ENCODE data around the gene RHOBTB3. TPM values are rescaled to one million over a fixed set of nuclear protein-coding genes. Genes with fewer than 3 reads are reported as not detected.

RHOBTB3 gene
- total and polyA plus RNA-seq, 12 donors: 15.0 to 124 (median 90.4) TPM

DNA sequence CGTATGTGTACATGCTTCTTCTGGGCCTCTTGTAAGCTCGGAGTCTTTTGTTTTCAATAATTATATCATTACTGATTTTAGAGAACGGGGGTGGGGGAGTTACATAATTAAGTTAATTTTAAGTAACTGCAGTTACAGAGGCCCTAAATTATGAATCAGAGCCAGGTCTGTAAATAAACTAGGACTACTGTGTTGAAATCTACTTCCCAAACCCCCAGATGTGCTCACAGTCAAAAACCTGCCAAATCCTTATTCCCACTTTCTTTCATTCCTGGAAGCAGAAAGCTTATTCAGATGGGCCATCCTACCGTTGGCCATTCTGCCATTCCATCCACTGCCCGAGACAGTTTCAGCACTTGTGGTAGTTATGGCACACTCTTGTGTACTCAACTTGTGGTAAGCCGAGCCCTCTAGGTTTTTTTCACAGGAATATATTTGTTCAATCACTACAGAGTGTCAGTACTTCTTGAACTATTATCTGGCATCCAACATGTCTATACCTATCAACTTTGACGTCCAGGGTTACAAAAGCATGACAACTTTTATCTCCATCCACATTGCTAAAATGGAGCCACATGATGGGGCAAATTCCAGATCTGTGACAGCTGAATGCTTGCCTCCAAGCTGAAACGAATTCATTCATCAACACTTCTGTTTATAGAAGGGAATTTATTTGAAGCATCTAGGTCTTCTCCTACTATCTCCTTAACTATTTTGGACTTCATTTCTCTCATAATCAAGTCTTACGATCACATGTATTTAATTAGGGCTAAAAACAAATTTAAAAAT is 53.6 kb downstream of the RHOBTB3 start:
- WGBS, 2 donors: 56 to 73% methylated on average over 9 of the region's 9 CpGs
- H3K9me3 ChIP-seq: no peaks in the 10 kb centered on the region
- peaks cover 0 to 55% (median 12%) of the 10 kb centered on the region in 9 donors for H3K36me3 ChIP-seq
- no peak for DNase-seq
- H3K27ac ChIP-seq: peak overlapping the region in 6 of 10 donors; percentile 11 to 55 (median 44)
- intact Hi-C loops (cut with DNase I): loop anchor here in 6 of 10 donors (5.0 to 10.0 kb wide), 6 partner anchors 117 to 553 kb away; partner anchors contain the start of gene RFESD (in 3 of the 6)
- no peak overlapping the region for H3K4me3 ChIP-seq
- TF ChIP-seq, protein P1, sequence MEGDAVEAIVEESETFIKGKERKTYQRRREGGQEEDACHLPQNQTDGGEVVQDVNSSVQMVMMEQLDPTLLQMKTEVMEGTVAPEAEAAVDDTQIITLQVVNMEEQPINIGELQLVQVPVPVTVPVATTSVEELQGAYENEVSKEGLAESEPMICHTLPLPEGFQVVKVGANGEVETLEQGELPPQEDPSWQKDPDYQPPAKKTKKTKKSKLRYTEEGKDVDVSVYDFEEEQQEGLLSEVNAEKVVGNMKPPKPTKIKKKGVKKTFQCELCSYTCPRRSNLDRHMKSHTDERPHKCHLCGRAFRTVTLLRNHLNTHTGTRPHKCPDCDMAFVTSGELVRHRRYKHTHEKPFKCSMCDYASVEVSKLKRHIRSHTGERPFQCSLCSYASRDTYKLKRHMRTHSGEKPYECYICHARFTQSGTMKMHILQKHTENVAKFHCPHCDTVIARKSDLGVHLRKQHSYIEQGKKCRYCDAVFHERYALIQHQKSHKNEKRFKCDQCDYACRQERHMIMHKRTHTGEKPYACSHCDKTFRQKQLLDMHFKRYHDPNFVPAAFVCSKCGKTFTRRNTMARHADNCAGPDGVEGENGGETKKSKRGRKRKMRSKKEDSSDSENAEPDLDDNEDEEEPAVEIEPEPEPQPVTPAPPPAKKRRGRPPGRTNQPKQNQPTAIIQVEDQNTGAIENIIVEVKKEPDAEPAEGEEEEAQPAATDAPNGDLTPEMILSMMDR (IDR thresholded peaks at IDR 0.05): no peak
- ATAC-seq: peak in 6 of 8 donors; percentile 15 to 55 (median 28)
- no peaks in the 10 kb centered on the region for H3K27me3 ChIP-seq
- H3K4me1 ChIP-seq: peaks cover 0 to 52% (median 23%) of the 10 kb centered on the region in 9 donors

DNA sequence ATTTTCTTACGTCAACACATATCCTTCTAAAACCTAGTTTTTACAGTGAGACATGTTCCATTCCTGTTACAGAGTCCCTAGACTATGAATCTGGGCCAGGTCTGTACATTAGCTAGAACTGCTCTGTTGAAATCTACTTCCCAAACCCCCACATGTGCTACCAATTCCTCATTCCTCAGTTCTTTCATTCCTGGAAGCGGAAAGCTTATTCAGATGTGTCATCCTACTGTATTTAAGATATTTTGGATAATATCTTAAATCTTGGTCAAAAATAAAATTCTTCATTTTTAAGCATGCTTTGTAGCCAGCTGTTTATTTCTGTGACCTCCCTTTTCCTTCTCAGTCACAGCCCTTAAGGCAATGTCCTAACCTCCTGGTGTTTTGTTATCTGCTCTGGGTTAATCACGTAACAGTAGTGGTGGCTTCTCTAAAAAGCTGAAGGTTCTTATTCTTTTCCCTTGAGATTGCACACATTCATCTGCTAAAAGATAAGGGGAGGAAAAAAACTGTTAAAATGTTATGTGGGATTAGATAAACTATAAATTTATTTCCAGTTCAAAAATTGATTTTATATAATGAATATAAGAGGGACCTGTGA is 55.8 kb downstream of the RHOBTB3 start:
- WGBS, 2 donors: 78 to 82% methylated on average over 3 of the region's 3 CpGs
- peaks cover 0 to 75% (median 19%) of the 10 kb centered on the region in 9 donors for H3K36me3 ChIP-seq

DNA sequence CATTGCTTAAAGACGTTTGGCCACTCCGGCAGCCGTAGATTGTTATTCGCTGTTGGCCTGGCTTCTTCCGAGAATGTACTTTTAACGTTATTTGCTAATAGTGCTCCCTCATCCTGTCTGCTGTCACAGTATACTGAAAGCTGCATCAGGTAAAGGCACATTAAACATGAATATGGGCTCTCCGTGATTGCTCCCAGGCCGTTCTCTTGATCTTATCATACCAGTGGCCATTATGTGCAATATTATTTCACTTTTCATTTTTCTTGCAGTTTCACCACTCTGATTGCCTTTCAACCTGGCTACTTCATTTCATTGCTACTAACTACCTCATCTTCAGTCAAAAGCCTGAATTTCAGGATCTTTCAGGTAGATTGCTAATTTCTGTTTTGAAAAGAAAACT is 57.4 kb downstream of the RHOBTB3 start:
- peaks cover 0 to 85% (median 19%) of the 10 kb centered on the region in 9 donors for H3K36me3 ChIP-seq
- no peaks in the 10 kb centered on the region for H3K9me3 ChIP-seq
- TF ChIP-seq, protein P1 (IDR thresholded peaks at IDR 0.05): no peak
- H3K4me1 ChIP-seq: peaks cover 0 to 32% (median 12%) of the 10 kb centered on the region in 9 donors
- no peak overlapping the region for H3K27ac ChIP-seq
- intact Hi-C loops (cut with DNase I): loop anchor here in 3 of 10 donors (10.0 kb wide), 2 partner anchors 144 to 546 kb away; partner anchors contain the start of gene RFESD (in 1 of the 3)
- H3K4me3 ChIP-seq: no peak overlapping the region
- no peak for DNase-seq
- H3K27me3 ChIP-seq: no peaks in the 10 kb centered on the region
- WGBS, 2 donors: 89 to 92% methylated on average over 8 of the region's 8 CpGs
- no peak for ATAC-seq

More for the DNA sequence above, 55.8 kb downstream of the RHOBTB3 start:
- intact Hi-C loops (cut with DNase I): loop anchor here in 3 of 10 donors (10.0 kb wide), 2 partner anchors 142 to 548 kb away; partner anchors contain the start of gene RFESD (in 1 of the 3)
- TF ChIP-seq, protein P1 (IDR thresholded peaks at IDR 0.05): no peak
- no peaks in the 10 kb centered on the region for H3K27me3 ChIP-seq
- no peak for ATAC-seq
- DNase-seq: no peak
- peak overlapping the region in 4 of 10 donors; percentile 2 to 36 (median 14) for H3K27ac ChIP-seq
- peaks cover 0 to 30% (median 12%) of the 10 kb centered on the region in 9 donors for H3K4me1 ChIP-seq
- no peak overlapping the region for H3K4me3 ChIP-seq
- H3K9me3 ChIP-seq: no peaks in the 10 kb centered on the region

DNA sequence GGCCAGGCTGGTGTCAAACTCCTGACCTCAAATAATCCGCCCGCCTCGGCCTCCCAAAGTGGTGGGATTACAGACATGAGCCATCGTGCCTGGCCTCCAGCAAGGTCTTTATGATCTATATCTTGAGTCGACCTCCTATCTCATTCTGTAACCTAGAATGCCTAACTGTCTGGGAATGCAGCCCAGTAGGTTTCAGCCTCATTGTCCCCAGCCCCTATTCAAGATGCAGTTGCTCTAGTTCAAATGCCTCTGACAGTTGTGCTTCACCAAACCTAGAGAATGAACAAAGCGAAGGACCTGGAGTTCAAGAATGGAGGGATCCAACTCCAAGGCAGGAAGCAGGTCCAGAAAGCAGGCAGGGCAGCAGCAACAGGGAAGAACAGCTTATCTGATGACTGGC is 60.6 kb downstream of the RHOBTB3 start:
- TF ChIP-seq, protein P1 (IDR thresholded peaks at IDR 0.05): no peak
- H3K4me1 ChIP-seq: peaks cover 0 to 8% (median 0%) of the 10 kb centered on the region in 9 donors
- H3K36me3 ChIP-seq: peaks cover 0 to 90% (median 19%) of the 10 kb centered on the region in 9 donors
- ATAC-seq (no peak), DNase-seq (no peak)
- H3K27ac ChIP-seq: no peak overlapping the region
- intact Hi-C loops (cut with DNase I): loop anchor here in 1 of 10 donors (2.0 kb wide), 1 partner anchor 15 kb away; no protein-coding TSS in a partner anchor
- WGBS, 2 donors: 76 to 81% methylated on average over 6 of the region's 6 CpGs
- no peaks in the 10 kb centered on the region for H3K27me3 ChIP-seq
- no peak overlapping the region for H3K4me3 ChIP-seq
- no peaks in the 10 kb centered on the region for H3K9me3 ChIP-seq
